MM.1S (cell line): ENCODE data around the gene ADRB2.

Experiments
- DNase-seq: peaks from one replicate; pipeline ENCODE4 v3.0.0-alpha.2; 2015
- H2AFZ ChIP-seq: fragments of 300-600 bp; sonication (generic); 2 replicates; pipeline ENCODE4 v1.6.0; 2016; ENCODE audit warnings: antibody characterized with exemption, low read length
- H3F3A ChIP-seq: fragments of 300-600 bp; sonication (generic); 2 replicates; pipeline ENCODE4 v1.6.1; 2016; ENCODE audit warnings: mild to moderate bottlenecking, antibody characterized with exemption, low read length, moderate library complexity, mixed read lengths; ENCODE audit not compliant: insufficient read depth
- H3K27ac ChIP-seq: fragments of 300-600 bp; sonication (generic); 2 replicates; pipeline ENCODE4 v1.5.1; 2016; ENCODE audit warnings: mild to moderate bottlenecking, low read length
- H3K27me3 ChIP-seq: fragments of 300-600 bp; sonication (generic); replicated peaks from 2 replicates; pipeline ENCODE4 v1.6.0; 2016; ENCODE audit warnings: low read length; ENCODE audit not compliant: insufficient read depth
- H3K36me3 ChIP-seq: fragments of 300-600 bp; sonication (generic); replicated peaks from 2 replicates; pipeline ENCODE4 v1.6.1; 2016; ENCODE audit warnings: mild to moderate bottlenecking, low read length, mixed read lengths; ENCODE audit not compliant: insufficient read depth
- H3K4me1 ChIP-seq: fragments of 300-600 bp; sonication (generic); 2 replicates; pipeline ENCODE4 v1.6.1; 2016; ENCODE audit warnings: low read length, mixed read lengths
- H3K4me2 ChIP-seq: fragments of 300-600 bp; sonication (generic); 2 replicates; pipeline ENCODE4 v1.6.0; 2016; ENCODE audit warnings: low read depth, low read length
- H3K4me3 ChIP-seq: fragments of 300-600 bp; sonication (generic); 2 replicates; pipeline ENCODE4 v1.5.1; 2016; ENCODE audit warnings: low read length, mixed read lengths
- H3K79me2 ChIP-seq: fragments of 300-600 bp; sonication (generic); 2 replicates; pipeline ENCODE4 v1.6.1; 2016; ENCODE audit warnings: mixed run types, low read length, mixed read lengths
- H3K9ac ChIP-seq: fragments of 300-600 bp; sonication (generic); 2 replicates; pipeline ENCODE4 v1.6.1; 2016; ENCODE audit warnings: low read length, mixed read lengths
- H3K9me2 ChIP-seq: fragments of 300-600 bp; sonication (generic); replicated peaks from 2 replicates; pipeline ENCODE4 v1.6.1; 2016; ENCODE audit warnings: mild to moderate bottlenecking, low read length, mixed read lengths; ENCODE audit not compliant: insufficient read depth
- H3K9me3 ChIP-seq: fragments of 300-600 bp; sonication (generic); replicated peaks from 2 replicates; pipeline ENCODE4 v1.6.1; 2016; ENCODE audit warnings: mild to moderate bottlenecking, low read length, mixed read lengths; ENCODE audit not compliant: insufficient read depth
- H4K20me1 ChIP-seq: fragments of 300-600 bp; sonication (generic); 2 replicates; pipeline ENCODE4 v1.6.1; 2016; ENCODE audit warnings: mild to moderate bottlenecking, low read length, moderate library complexity, mixed read lengths; ENCODE audit not compliant: insufficient read depth
- CTCF ChIP-seq: fragments of 300-600 bp; sonication (generic); IDR thresholded peaks from 2 replicates; pipeline ENCODE4 v1.5.1; 2016; ENCODE audit warnings: antibody characterized with exemption, low read length, mixed read lengths
- EZH2 ChIP-seq: fragments of 300-600 bp; sonication (generic); optimal IDR thresholded peaks from 2 replicates; pipeline ENCODE3; 2017; ENCODE audit warnings: low read depth, mild to moderate bottlenecking, antibody characterized with exemption, low read length, mixed read lengths
- EZH2phosphoT487 ChIP-seq: fragments of 300-600 bp; sonication (generic); IDR thresholded peaks from 2 replicates; pipeline ENCODE4 v1.6.1; 2018; ENCODE audit warnings: antibody characterized with exemption, low read length

ADRB2 gene

GRCh38 chr5:148844433-148845280 is 18.2 kb downstream of the ADRB2 start:
- H3K27me3 ChIP-seq: no peaks in the 10 kb centered on the region
- H2AFZ ChIP-seq: no peak overlapping the region
- no peaks in the 10 kb centered on the region for H3K9me2 ChIP-seq
- no peak overlapping the region for H3K4me2 ChIP-seq
- H3K79me2 ChIP-seq: peaks cover 29% of the 10 kb centered on the region
- no peaks in the 10 kb centered on the region for H3K9me3 ChIP-seq
- no peak overlapping the region for H3K9ac ChIP-seq
- DNase-seq: no peak
- H4K20me1 ChIP-seq: no peaks in the 10 kb centered on the region
- peaks cover 39% of the 10 kb centered on the region for H3K4me1 ChIP-seq
- no peaks in the 10 kb centered on the region for H3K36me3 ChIP-seq
- no peaks in the 10 kb centered on the region for H3F3A ChIP-seq
- no peak overlapping the region for H3K27ac ChIP-seq
- no peak for TF ChIP-seq EZH2
- TF ChIP-seq CTCF: no peak
- TF ChIP-seq EZH2phosphoT487: no peak
- no peak overlapping the region for H3K4me3 ChIP-seq

DNA sequence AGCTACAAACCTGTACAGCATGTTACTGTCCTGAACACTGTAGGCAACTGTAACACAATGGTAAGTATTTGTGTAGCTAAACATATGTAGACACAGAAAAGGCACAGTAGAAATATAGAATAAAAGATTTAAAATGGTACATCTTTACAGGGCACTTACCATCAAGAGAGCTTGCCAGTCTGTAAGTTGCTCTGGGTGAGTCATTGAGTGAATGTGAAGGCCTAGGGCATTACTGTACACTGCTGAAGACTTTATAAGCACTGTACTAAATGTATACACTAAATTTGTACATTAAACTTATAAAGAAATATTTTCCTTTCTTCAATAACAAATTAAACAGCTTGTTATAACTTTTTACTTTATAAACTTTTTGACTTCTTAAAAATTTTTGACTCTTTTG is 20.5 kb downstream of the ADRB2 start:
- no peak overlapping the region for H3K27ac ChIP-seq

GRCh38 chr5:148847456-148847855 is 21.0 kb downstream of the ADRB2 start:
- TF ChIP-seq CTCF (no peak), EZH2 (no peak), EZH2phosphoT487 (no peak)
- H3K27ac ChIP-seq: no peak overlapping the region
- no peaks in the 10 kb centered on the region for H3K36me3 ChIP-seq
- no peak overlapping the region for H3K9ac ChIP-seq
- H3K4me2 ChIP-seq: no peak overlapping the region
- no peaks in the 10 kb centered on the region for H3K9me3 ChIP-seq
- no peaks in the 10 kb centered on the region for H3K27me3 ChIP-seq
- DNase-seq: no peak
- no peaks in the 10 kb centered on the region for H3K9me2 ChIP-seq
- peaks cover 15% of the 10 kb centered on the region for H3K79me2 ChIP-seq
- H4K20me1 ChIP-seq: no peaks in the 10 kb centered on the region
- H3K4me1 ChIP-seq: peaks cover 44% of the 10 kb centered on the region
- H2AFZ ChIP-seq: no peak overlapping the region
- H3K4me3 ChIP-seq: no peak overlapping the region
- no peaks in the 10 kb centered on the region for H3F3A ChIP-seq

More for the DNA sequence above, 20.5 kb downstream of the ADRB2 start:
- Histone ChIP-seq H3K79me2 (peaks cover 19% of the 10 kb centered on the region), H4K20me1 (no peaks in the 10 kb centered on the region), H2AFZ (no peak overlapping the region), H3K4me2 (no peak overlapping the region), H3K36me3 (no peaks in the 10 kb centered on the region), H3K9me2 (no peaks in the 10 kb centered on the region), H3K9me3 (no peaks in the 10 kb centered on the region), H3K4me1 (peaks cover 44% of the 10 kb centered on the region), H3K9ac (no peak overlapping the region), H3F3A (no peaks in the 10 kb centered on the region), H3K27me3 (no peaks in the 10 kb centered on the region), H3K4me3 (no peak overlapping the region)
- DNase-seq: no peak
- no peak for TF ChIP-seq CTCF
- TF ChIP-seq EZH2: no peak
- TF ChIP-seq EZH2phosphoT487: no peak
